Activated T-helper 1 cell treated with anti-CD3 and anti-CD28 coated beads, Interleukin-12 subunit alpha, Interleukin-12 subunit beta, Interleukin-2, Interleukin-4 antibody, amounts not matched to agents 30 ng/mL and 10 ng/mL and 1 ng/mL, durations not matched to agents 14 hours and 24 hours and 36 hours (primary cell): ENCODE data around the gene SHCBP1. TPM values are rescaled to one million over a fixed set of nuclear protein-coding genes. Genes with fewer than 3 reads are reported as not detected.
A peak's percentile ranks its signal among the peaks of the same experiment; 100 is the strongest.
"Not testable (repeated sequence)": the region's sequence is repeated elsewhere in the genome, so short reads cannot be mapped to it uniquely, and the experiment has no call there.

ENCODE experiments used
- DNase-seq: peaks from one replicate; pipeline ENCODE4 v3.0.0; 2021; ENCODE audit warnings: low spot score
- H3K27ac Mint-ChIP-seq: one replicate; pipeline ENCODE4 v1.8.0; 2021; ENCODE audit warnings: mild to moderate bottlenecking, mixed read lengths
- H3K27me3 Mint-ChIP-seq: one replicate; pipeline ENCODE4 v1.8.0; 2022; ENCODE audit warnings: mild to moderate bottlenecking, moderate library complexity, mixed read lengths; ENCODE audit not compliant: insufficient read depth
- H3K36me3 Mint-ChIP-seq: one replicate; pipeline ENCODE4 v1.8.0; 2021; ENCODE audit warnings: low read depth, mixed read lengths
- H3K4me1 Mint-ChIP-seq: one replicate; pipeline ENCODE4 v1.8.0; 2021; ENCODE audit warnings: low read depth, mixed read lengths
- H3K4me3 Mint-ChIP-seq: one replicate; pipeline ENCODE4 v1.8.0; 2021; ENCODE audit warnings: mild to moderate bottlenecking, moderate library complexity, mixed read lengths
- H3K9me3 Mint-ChIP-seq: one replicate; pipeline ENCODE4 v1.8.0; 2021; ENCODE audit warnings: mixed read lengths
- intact Hi-C: fragments of 100-400 bp; cut with micrococcal nuclease; formaldehyde crosslinking; loops from one replicate; pipeline ENCODE4 v1.15.1; 2024
- total RNA-seq: library from RNA; stranded (reverse); gene quantifications from 2 replicates; pipeline ENCODE4 v1.2.3, GENCODE V29; 2022

The SHCBP1 gene
- total RNA-seq, 1 donor from 2014 or later, result 46.5 TPM

DNA sequence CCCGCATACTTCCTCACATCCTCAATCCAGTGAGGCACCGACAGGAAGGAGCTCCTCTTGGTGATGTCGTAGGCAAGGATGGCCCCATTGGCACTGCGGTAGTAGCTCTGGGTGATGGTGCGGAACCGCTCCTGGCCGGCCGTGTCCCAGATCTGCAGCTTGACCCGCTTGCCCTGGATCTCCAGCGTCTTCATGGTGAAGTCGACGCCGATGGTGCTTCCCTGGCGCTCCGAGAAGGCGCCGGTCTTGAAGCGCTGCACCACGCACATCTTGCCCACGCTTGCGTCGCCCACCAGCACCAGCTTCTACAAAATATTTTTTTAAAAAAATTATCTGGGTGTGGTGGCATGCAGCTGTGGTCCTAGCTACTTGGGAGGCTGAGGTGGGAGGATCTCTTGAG is 5.5 kb upstream of the SHCBP1 start:
- H3K27ac Mint-ChIP-seq, intact Hi-C loops, H3K4me3 Mint-ChIP-seq, H3K9me3 Mint-ChIP-seq, DNase-seq, H3K27me3 Mint-ChIP-seq, H3K4me1 Mint-ChIP-seq, H3K36me3 Mint-ChIP-seq: not testable (repeated sequence)

DNA sequence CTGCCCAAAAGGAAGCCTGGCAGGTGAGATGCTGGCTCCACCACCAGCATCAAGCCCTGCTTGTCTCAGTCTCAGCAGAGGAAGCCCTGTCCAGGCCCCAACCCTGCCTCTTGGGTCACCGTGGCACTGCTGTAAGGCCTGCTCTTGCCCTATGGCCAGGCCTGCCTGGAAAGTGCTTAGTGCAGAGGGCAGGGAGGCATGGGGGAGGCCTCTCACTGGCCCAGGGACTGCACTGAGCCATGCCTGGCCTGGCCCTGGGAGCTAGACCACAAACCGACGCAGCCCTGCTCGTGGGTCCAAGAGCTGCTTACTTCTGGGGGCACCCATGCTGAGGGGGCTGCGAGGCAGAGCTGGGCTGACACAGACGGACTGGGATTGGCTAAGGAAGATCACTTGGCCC is 3.7 kb upstream of the SHCBP1 start:
- intact Hi-C loops, DNase-seq, H3K4me3 Mint-ChIP-seq, H3K9me3 Mint-ChIP-seq, H3K27me3 Mint-ChIP-seq, H3K27ac Mint-ChIP-seq, H3K36me3 Mint-ChIP-seq: not testable (repeated sequence)
- H3K4me1 Mint-ChIP-seq, result peaks cover 21% of the 10 kb centered on the region

GRCh38 chr16:46623707-46624106 is 2.5 kb upstream of the SHCBP1 start:
- H3K4me3 Mint-ChIP-seq, H3K27me3 Mint-ChIP-seq, H3K9me3 Mint-ChIP-seq, DNase-seq, H3K36me3 Mint-ChIP-seq, intact Hi-C loops, H3K27ac Mint-ChIP-seq: not testable (repeated sequence)
- H3K4me1 Mint-ChIP-seq, result peaks cover 29% of the 10 kb centered on the region

DNA sequence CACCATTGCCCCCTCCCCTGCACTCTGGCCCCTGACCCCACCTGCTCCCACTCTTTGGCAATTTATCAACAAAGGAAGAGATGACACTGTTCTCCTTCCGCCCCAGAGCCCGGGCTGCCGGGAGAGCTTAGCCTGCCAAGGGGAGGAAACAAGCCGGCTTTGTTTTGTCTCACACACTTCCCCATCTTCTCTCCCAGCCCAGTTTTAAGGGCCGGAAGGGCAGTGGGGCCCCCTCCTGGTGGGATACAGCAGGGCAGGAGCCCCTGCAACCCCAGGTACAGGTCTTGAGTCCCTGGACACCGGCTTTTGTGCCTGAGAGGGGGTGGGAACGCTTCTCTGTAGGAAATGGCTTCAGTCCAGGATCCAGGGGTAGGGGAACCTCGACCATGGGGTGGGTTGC is 2.1 kb upstream of the SHCBP1 start:
- DNase-seq, H3K27ac Mint-ChIP-seq, H3K27me3 Mint-ChIP-seq, H3K9me3 Mint-ChIP-seq, intact Hi-C loops, H3K36me3 Mint-ChIP-seq, H3K4me3 Mint-ChIP-seq: not testable (repeated sequence)
- H3K4me1 Mint-ChIP-seq, result peaks cover 34% of the 10 kb centered on the region

DNA sequence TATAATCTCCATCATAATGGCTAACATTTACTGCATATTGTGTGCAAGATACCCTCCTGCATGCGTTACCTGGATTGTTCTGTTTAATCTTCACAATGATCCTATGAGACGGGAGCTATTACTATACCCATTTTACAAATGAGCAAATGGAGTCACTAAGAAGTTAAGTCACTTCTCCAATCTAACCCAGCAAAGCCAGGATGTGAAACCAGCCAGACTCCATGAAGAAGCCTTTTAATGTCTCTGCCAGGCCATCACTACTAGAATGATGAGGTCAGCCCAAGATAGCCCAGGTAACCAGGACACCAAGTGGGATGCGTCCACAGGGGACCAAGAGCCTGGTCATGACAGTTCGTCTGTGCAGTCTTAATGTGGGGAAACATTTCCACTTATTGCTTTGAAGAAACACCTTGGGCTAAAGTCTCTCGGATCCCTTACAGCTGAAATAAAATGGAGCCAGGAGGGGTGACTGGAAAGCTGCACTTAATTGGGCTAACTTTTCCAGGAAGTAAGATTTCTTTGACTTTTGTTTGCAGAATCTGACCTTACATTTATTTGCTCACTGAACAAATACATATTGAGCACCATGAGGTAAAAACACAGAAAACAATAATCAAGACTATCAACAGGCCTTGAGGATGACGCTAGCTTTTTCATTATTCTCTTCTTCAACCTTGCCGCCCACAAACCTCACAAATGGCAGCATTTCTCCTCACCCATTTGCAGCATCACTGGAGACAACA is 926 bp upstream of the SHCBP1 start:
- Mint-ChIP-seq H3K36me3 (peaks cover 4% of the 10 kb centered on the region), H3K27me3 (no peaks in the 10 kb centered on the region), H3K4me3 (peak overlapping the region; percentile 97), H3K27ac (peak overlapping the region; percentile 97), H3K9me3 (no peaks in the 10 kb centered on the region), H3K4me1 (peaks cover 39% of the 10 kb centered on the region)
- intact Hi-C loops, result loop anchor here (1.0 to 2.0 kb wide), 6 partner anchors 21 to 839 kb away; partner anchors contain the start of genes C16orf87, ITFG1, ORC6 and PHKB
- DNase-seq, result no peak

- intact Hi-C loops, result loop anchor here (1.0 to 2.0 kb wide), 7 partner anchors 8 to 841 kb away; partner anchors contain the start of genes C16orf87, ITFG1, ORC6 and PHKB
- Mint-ChIP-seq H3K4me1 (peaks cover 39% of the 10 kb centered on the region), H3K36me3 (peaks cover 13% of the 10 kb centered on the region), H3K9me3 (no peaks in the 10 kb centered on the region), H3K4me3 (peak overlapping the region; percentile 97), H3K27ac (peak overlapping the region; percentile 97), H3K27me3 (no peaks in the 10 kb centered on the region)
- no peak for DNase-seq
These were observed 743 bp downstream of the SHCBP1 start for GRCh38 chr16:46620266-46621005.

- DNase-seq, result no peak
- no peaks in the 10 kb centered on the region for H3K27me3 Mint-ChIP-seq
- H3K4me3 Mint-ChIP-seq, result peak overlapping the region; percentile 36
- H3K4me1 Mint-ChIP-seq, result peaks cover 39% of the 10 kb centered on the region
- H3K27ac Mint-ChIP-seq, result no peak overlapping the region
- H3K36me3 Mint-ChIP-seq, result peaks cover 19% of the 10 kb centered on the region
- intact Hi-C loops, result no loop called here
- no peaks in the 10 kb centered on the region for H3K9me3 Mint-ChIP-seq
These were observed 2.7 kb downstream of the SHCBP1 start for GRCh38 chr16:46618516-46618915.

- Mint-ChIP-seq H3K27ac (no peak overlapping the region), H3K36me3 (peaks cover 23% of the 10 kb centered on the region), H3K4me1 (peaks cover 13% of the 10 kb centered on the region), H3K27me3 (no peaks in the 10 kb centered on the region), H3K4me3 (no peak overlapping the region), H3K9me3 (no peaks in the 10 kb centered on the region)
- DNase-seq, result no peak
- intact Hi-C loops, result no loop called here
These were observed 7.2 kb downstream of the SHCBP1 start for GRCh38 chr16:46614006-46614405.

GRCh38 chr16:46613352-46613751 is 7.8 kb downstream of the SHCBP1 start:
- Mint-ChIP-seq H3K36me3 (peaks cover 23% of the 10 kb centered on the region), H3K27me3 (no peaks in the 10 kb centered on the region), H3K9me3 (no peaks in the 10 kb centered on the region), H3K27ac (no peak overlapping the region), H3K4me3 (no peak overlapping the region), H3K4me1 (peaks cover 6% of the 10 kb centered on the region)
- DNase-seq, result no peak
- intact Hi-C loops, result no loop called here

DNA sequence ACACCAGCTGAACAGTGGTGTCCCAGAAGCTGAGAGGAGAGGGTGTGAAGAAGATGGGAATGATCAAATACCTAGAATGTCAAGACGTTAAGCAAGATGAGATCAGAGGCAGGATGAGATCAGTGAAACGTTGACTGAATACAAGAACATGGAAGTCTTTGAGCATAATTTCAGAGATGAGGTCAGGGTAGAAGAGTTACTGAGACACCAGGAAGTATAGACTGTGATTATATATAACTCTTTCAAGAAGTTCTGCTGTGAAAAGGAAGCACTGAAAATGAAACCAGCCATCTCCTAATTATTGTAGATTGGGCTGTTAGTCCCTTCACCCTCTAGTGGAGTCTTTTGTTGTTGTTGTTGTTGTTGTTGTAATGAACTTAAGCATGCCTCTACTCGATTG is 9.1 kb downstream of the SHCBP1 start:
- H3K36me3 Mint-ChIP-seq, result peaks cover 26% of the 10 kb centered on the region
- H3K27me3 Mint-ChIP-seq, result no peaks in the 10 kb centered on the region
- no peak overlapping the region for H3K4me3 Mint-ChIP-seq
- no peaks in the 10 kb centered on the region for H3K9me3 Mint-ChIP-seq
- DNase-seq, result no peak
- no peak overlapping the region for H3K27ac Mint-ChIP-seq
- H3K4me1 Mint-ChIP-seq, result no peaks in the 10 kb centered on the region
- intact Hi-C loops, result loop anchor here (1.0 kb wide), 1 partner anchor 8 kb away; no protein-coding TSS in a partner anchor

DNA sequence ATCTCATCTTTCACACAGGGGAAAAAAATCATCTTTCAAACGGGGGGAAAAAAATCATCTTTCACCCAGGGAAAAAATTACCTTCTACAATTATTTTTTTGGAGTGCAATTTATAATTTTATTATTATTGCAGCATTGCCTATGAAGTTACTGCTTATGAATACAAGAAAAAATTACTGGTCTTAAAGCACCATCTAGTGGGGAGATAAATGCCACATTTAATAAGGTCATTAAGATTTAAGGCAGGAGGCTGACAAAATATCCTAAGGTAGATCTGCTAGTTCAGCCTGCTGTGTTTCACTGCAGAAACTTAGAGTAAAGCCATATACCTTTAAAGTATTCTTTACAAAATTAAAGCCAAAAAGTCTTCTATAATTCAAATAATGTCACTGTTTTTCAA is 13.7 kb downstream of the SHCBP1 start:
- Mint-ChIP-seq H3K9me3 (no peaks in the 10 kb centered on the region), H3K36me3 (peaks cover 29% of the 10 kb centered on the region), H3K27ac (no peak overlapping the region), H3K4me1 (no peaks in the 10 kb centered on the region), H3K27me3 (no peaks in the 10 kb centered on the region), H3K4me3 (no peak overlapping the region)
- intact Hi-C loops, result loop anchor here (1.0 kb wide), 1 partner anchor 53 kb away; no protein-coding TSS in a partner anchor
- no peak for DNase-seq

- no peaks in the 10 kb centered on the region for H3K4me1 Mint-ChIP-seq
- DNase-seq, result no peak
- no peak overlapping the region for H3K27ac Mint-ChIP-seq
- no peaks in the 10 kb centered on the region for H3K27me3 Mint-ChIP-seq
- intact Hi-C loops, result no loop called here
- no peaks in the 10 kb centered on the region for H3K9me3 Mint-ChIP-seq
- peaks cover 39% of the 10 kb centered on the region for H3K36me3 Mint-ChIP-seq
- H3K4me3 Mint-ChIP-seq, result no peak overlapping the region
These were observed 14.9 kb downstream of the SHCBP1 start for GRCh38 chr16:46606231-46606630.

- Mint-ChIP-seq H3K27me3 (no peaks in the 10 kb centered on the region), H3K36me3 (peaks cover 63% of the 10 kb centered on the region), H3K4me3 (no peak overlapping the region), H3K9me3 (peaks cover 24% of the 10 kb centered on the region), H3K4me1 (peaks cover 20% of the 10 kb centered on the region), H3K27ac (no peak overlapping the region)
- intact Hi-C loops, result no loop called here
- DNase-seq, result no peak
These were observed 29.9 kb downstream of the SHCBP1 start for GRCh38 chr16:46591257-46591656.
